Measurements from ENCODE around the gene PHF21A. TPM values are rescaled to one million over a fixed set of nuclear protein-coding genes. Genes with fewer than 3 reads are reported as not detected.
A peak's percentile ranks its signal among the peaks of the same experiment; 100 is the strongest.

Gene PHF21A
- total and polyA plus RNA-seq, 4 donors = 12.0 to 84.0 (median 48.9) TPM

- Histone ChIP-seq H3K27me3 (ENCODE audit: control insufficient read depth in 1 of 2, insufficient read depth in 2 of 2, low read length in 1 of 2) (no peaks in the 10 kb centered on the region), H3K36me3 (ENCODE audit: control insufficient read depth in 1 of 2, insufficient read depth in 2 of 2, low read length in 1 of 2) (no peaks in the 10 kb centered on the region), H3K9me3 (ENCODE audit: control insufficient read depth, low read length) (no peaks in the 10 kb centered on the region), H3K4me3 (ENCODE audit: low read length in 2 of 2) (no peak overlapping the region), H3K4me1 (ENCODE audit: control insufficient read depth in 1 of 2, insufficient read depth in 2 of 2, low read length in 2 of 2) (no peaks in the 10 kb centered on the region), H3K27ac (ENCODE audit: low read depth in 1 of 2, low read length in 2 of 2) (no peak overlapping the region)
- WGBS, 2 donors = 94 to 96% methylated on average over 3 of the region's 3 CpGs
- ATAC-seq (ENCODE audit: low FRiP score) = no peak
- no peak for DNase-seq
- intact Hi-C loops (cut with DNase I) = loop anchor here in 1 of 2 donors (10.0 kb wide), 1 partner anchor 160 kb away; no protein-coding TSS in a partner anchor
These were observed 4.0 kb upstream of the PHF21A start for GRCh38 chr11:46125284-46125683.

- 49 to 50% methylated on average over 7 of the region's 7 CpGs for WGBS, 2 donors
- H3K4me1 ChIP-seq (ENCODE audit: control insufficient read depth in 1 of 2, insufficient read depth in 2 of 2, low read length in 2 of 2) = peaks cover 0 to 5% of the 10 kb centered on the region in 2 donors
- no peak overlapping the region for H3K27ac ChIP-seq (ENCODE audit: low read depth in 1 of 2, low read length in 2 of 2)
- no peak overlapping the region for H3K4me3 ChIP-seq (ENCODE audit: low read length in 2 of 2)
- H3K36me3 ChIP-seq (ENCODE audit: control insufficient read depth in 1 of 2, insufficient read depth in 2 of 2, low read length in 1 of 2) = no peaks in the 10 kb centered on the region
- H3K9me3 ChIP-seq (ENCODE audit: control insufficient read depth, low read length) = no peaks in the 10 kb centered on the region
- intact Hi-C loops (cut with DNase I) = loop anchor here in 1 of 2 donors (5.0 to 10.0 kb wide), 2 partner anchors 158 to 589 kb away; no protein-coding TSS in a partner anchor
- no peaks in the 10 kb centered on the region for H3K27me3 ChIP-seq (ENCODE audit: control insufficient read depth in 1 of 2, insufficient read depth in 2 of 2, low read length in 1 of 2)
- ATAC-seq (ENCODE audit: low FRiP score) (no peak), DNase-seq (no peak)
These were observed 1.9 kb upstream of the PHF21A start for GRCh38 chr11:46122945-46123715.

- H3K4me3 ChIP-seq (ENCODE audit: low read length in 2 of 2) = peak overlapping the region; percentile 96 to 100
- H3K27ac ChIP-seq (ENCODE audit: low read depth in 1 of 2, low read length in 2 of 2) = peak overlapping the region; percentile 57 to 78
- ATAC-seq (ENCODE audit: low FRiP score) (peak; percentile 45), DNase-seq (peak; percentile 87 to 90)
- no peaks in the 10 kb centered on the region for H3K9me3 ChIP-seq (ENCODE audit: control insufficient read depth, low read length)
- no peaks in the 10 kb centered on the region for H3K27me3 ChIP-seq (ENCODE audit: control insufficient read depth in 1 of 2, insufficient read depth in 2 of 2, low read length in 1 of 2)
- WGBS, 2 donors = 1% methylated on average over 35 to 74 of the region's 74 CpGs
- peaks cover 0 to 5% of the 10 kb centered on the region in 2 donors for H3K4me1 ChIP-seq (ENCODE audit: control insufficient read depth in 1 of 2, insufficient read depth in 2 of 2, low read length in 2 of 2)
- H3K36me3 ChIP-seq (ENCODE audit: control insufficient read depth in 1 of 2, insufficient read depth in 2 of 2, low read length in 1 of 2) = no peaks in the 10 kb centered on the region
- intact Hi-C loops (cut with DNase I) = loop anchor here in 1 of 2 donors (5.0 to 10.0 kb wide), 2 partner anchors 157 to 590 kb away; no protein-coding TSS in a partner anchor
These were observed 647 bp upstream of the PHF21A start for GRCh38 chr11:46121724-46122477.

GRCh38 chr11:46120346-46121300 lies 631 bp downstream of the PHF21A start:
- intact Hi-C loops (cut with DNase I) = loop anchor here in 1 of 2 donors (5.0 to 10.0 kb wide), 2 partner anchors 156 to 592 kb away; no protein-coding TSS in a partner anchor
- DNase-seq (peak in 1 of 2 donors; percentile 72), ATAC-seq (ENCODE audit: low FRiP score) (peak; percentile 83)
- peak overlapping the region; percentile 78 to 85 for H3K27ac ChIP-seq (ENCODE audit: low read depth in 1 of 2, low read length in 2 of 2)
- H3K9me3 ChIP-seq (ENCODE audit: control insufficient read depth, low read length) = no peaks in the 10 kb centered on the region
- H3K27me3 ChIP-seq (ENCODE audit: control insufficient read depth in 1 of 2, insufficient read depth in 2 of 2, low read length in 1 of 2) = no peaks in the 10 kb centered on the region
- peak overlapping the region; percentile 96 to 100 for H3K4me3 ChIP-seq (ENCODE audit: low read length in 2 of 2)
- H3K36me3 ChIP-seq (ENCODE audit: control insufficient read depth in 1 of 2, insufficient read depth in 2 of 2, low read length in 1 of 2) = no peaks in the 10 kb centered on the region
- peaks cover 0 to 5% of the 10 kb centered on the region in 2 donors for H3K4me1 ChIP-seq (ENCODE audit: control insufficient read depth in 1 of 2, insufficient read depth in 2 of 2, low read length in 2 of 2)
- 0 to 2% methylated on average over 5 to 29 of the region's 29 CpGs for WGBS, 2 donors

GRCh38 chr11:46119352-46120216 lies 1.7 kb downstream of the PHF21A start:
- ATAC-seq (ENCODE audit: low FRiP score) (peak; percentile 53), DNase-seq (peak; percentile 66 to 80)
- intact Hi-C loops (cut with DNase I) = loop anchor here in 1 of 2 donors (5.0 to 10.0 kb wide), 3 partner anchors 65 to 593 kb away; no protein-coding TSS in a partner anchor
- 0 to 1% methylated on average over 28 to 56 of the region's 56 CpGs for WGBS, 2 donors
- Histone ChIP-seq H3K9me3 (ENCODE audit: control insufficient read depth, low read length) (no peaks in the 10 kb centered on the region), H3K36me3 (ENCODE audit: control insufficient read depth in 1 of 2, insufficient read depth in 2 of 2, low read length in 1 of 2) (no peaks in the 10 kb centered on the region), H3K4me3 (ENCODE audit: low read length in 2 of 2) (peak overlapping the region; percentile 96 to 100), H3K27ac (ENCODE audit: low read depth in 1 of 2, low read length in 2 of 2) (peak overlapping the region; percentile 78 to 83), H3K4me1 (ENCODE audit: control insufficient read depth in 1 of 2, insufficient read depth in 2 of 2, low read length in 2 of 2) (peaks cover 0 to 5% of the 10 kb centered on the region in 2 donors), H3K27me3 (ENCODE audit: control insufficient read depth in 1 of 2, insufficient read depth in 2 of 2, low read length in 1 of 2) (no peaks in the 10 kb centered on the region)

GRCh38 chr11:46118702-46119351 lies 2.4 kb downstream of the PHF21A start:
- intact Hi-C loops (cut with DNase I) = loop anchor here in 1 of 2 donors (10.0 kb wide), 1 partner anchor 64 kb away; no protein-coding TSS in a partner anchor
- peaks cover 0 to 5% of the 10 kb centered on the region in 2 donors for H3K4me1 ChIP-seq (ENCODE audit: control insufficient read depth in 1 of 2, insufficient read depth in 2 of 2, low read length in 2 of 2)
- 39 to 40% methylated on average over 6 of the region's 6 CpGs for WGBS, 2 donors

GRCh38 chr11:46117842-46118241 lies 3.4 kb downstream of the PHF21A start:
- intact Hi-C loops (cut with DNase I) = loop anchor here in 1 of 2 donors (10.0 kb wide), 1 partner anchor 63 kb away; no protein-coding TSS in a partner anchor
- Histone ChIP-seq H3K27me3 (ENCODE audit: control insufficient read depth in 1 of 2, insufficient read depth in 2 of 2, low read length in 1 of 2) (no peaks in the 10 kb centered on the region), H3K9me3 (ENCODE audit: control insufficient read depth, low read length) (no peaks in the 10 kb centered on the region), H3K4me1 (ENCODE audit: control insufficient read depth in 1 of 2, insufficient read depth in 2 of 2, low read length in 2 of 2) (peaks cover 0 to 5% of the 10 kb centered on the region in 2 donors), H3K4me3 (ENCODE audit: low read length in 2 of 2) (no peak overlapping the region), H3K36me3 (ENCODE audit: control insufficient read depth in 1 of 2, insufficient read depth in 2 of 2, low read length in 1 of 2) (no peaks in the 10 kb centered on the region), H3K27ac (ENCODE audit: low read depth in 1 of 2, low read length in 2 of 2) (no peak overlapping the region)
- no peak for DNase-seq
- ATAC-seq (ENCODE audit: low FRiP score) = no peak

More at GRCh38 chr11:46118702-46119351, 2.4 kb downstream of the PHF21A start:
- no peak for DNase-seq
- ATAC-seq (ENCODE audit: low FRiP score) = no peak
- Histone ChIP-seq H3K36me3 (ENCODE audit: control insufficient read depth in 1 of 2, insufficient read depth in 2 of 2, low read length in 1 of 2) (no peaks in the 10 kb centered on the region), H3K27me3 (ENCODE audit: control insufficient read depth in 1 of 2, insufficient read depth in 2 of 2, low read length in 1 of 2) (no peaks in the 10 kb centered on the region), H3K9me3 (ENCODE audit: control insufficient read depth, low read length) (no peaks in the 10 kb centered on the region), H3K4me3 (ENCODE audit: low read length in 2 of 2) (peak overlapping the region; percentile 96 to 100), H3K27ac (ENCODE audit: low read depth in 1 of 2, low read length in 2 of 2) (peak overlapping the region; percentile 52 to 83)
